ENCODE measurements around the gene SF3B6.

SF3B6 gene

GRCh38 chr2:24088821-24089359, 12.8 kb upstream of the SF3B6 start:
- DNase-seq: no peak

GRCh38 chr2:24087032-24087431, 10.9 kb upstream of the SF3B6 start:
- DNase-seq: no peak

- DNase-seq: no peak
Observed at GRCh38 chr2:24086241-24086640, 10.1 kb upstream of the SF3B6 start.

GRCh38 chr2:24085200-24085489, 9.0 kb upstream of the SF3B6 start:
- DNase-seq: no peak

GRCh38 chr2:24084386-24085199, 8.5 kb upstream of the SF3B6 start, which contains the start of gene TP53I3:
Gene TP53I3 (minus strand): TSS chr2:24084834. CDS start chr2:24084326, 508 bp downstream.
- peak; percentile 83 for DNase-seq

- peak; percentile 56 for DNase-seq
Observed at GRCh38 chr2:24083567-24084385, 7.7 kb upstream of the SF3B6 start.

GRCh38 chr2:24082787-24083566, 6.9 kb upstream of the SF3B6 start:
- no peak for DNase-seq

GRCh38 chr2:24080701-24081100, 4.6 kb upstream of the SF3B6 start:
- no peak for DNase-seq

- no peak for DNase-seq
Observed at GRCh38 chr2:24077879-24078278, 1.8 kb upstream of the SF3B6 start.

- DNase-seq: no peak
Observed at GRCh38 chr2:24077535-24077877, 1.4 kb upstream of the SF3B6 start.

- no peak for DNase-seq
Observed at GRCh38 chr2:24076849-24077534, 866 bp upstream of the SF3B6 start.

GRCh38 chr2:24075259-24075658, 867 bp downstream of the SF3B6 start:
- DNase-seq: no peak

GRCh38 chr2:24073816-24074215, 2.3 kb downstream of the SF3B6 start:
- DNase-seq: peak; percentile 51

GRCh38 chr2:24072259-24072658, 3.9 kb downstream of the SF3B6 start:
- no peak for DNase-seq

GRCh38 chr2:24065341-24065740, 10.8 kb downstream of the SF3B6 start:
- no peak for DNase-seq

GRCh38 chr2:24058564-24059271, 17.4 kb downstream of the SF3B6 start:
- DNase-seq: no peak

- no peak for DNase-seq
Observed at GRCh38 chr2:24055750-24056149, 20.4 kb downstream of the SF3B6 start.

GRCh38 chr2:24054366-24055010, 21.6 kb downstream of the SF3B6 start:
- DNase-seq: no peak

- no peak for DNase-seq
Observed at GRCh38 chr2:24052951-24053350, 23.2 kb downstream of the SF3B6 start.

- DNase-seq: no peak
Observed at GRCh38 chr2:24051833-24052232, 24.3 kb downstream of the SF3B6 start.

Data from activated CD4-positive, alpha-beta T cell treated with anti-CD3 and anti-CD28 coated beads, Interleukin-2, amount 50 U/mL, for 16 hours (primary cell).